Tibial nerve (tissue), 4 donors: ENCODE results near the gene ANKRD31. TPM values are rescaled to one million over a fixed set of nuclear protein-coding genes. Genes with fewer than 3 reads are reported as not detected.
"Not testable (repeated sequence)": the region's sequence is repeated elsewhere in the genome, so short reads cannot be mapped to it uniquely, and the experiment has no call there.

ENCODE experiments used
- DNase-seq, 2 donors: peaks; one replicate each; pipeline ENCODE4 v3.0.0-alpha.2; 2019; ENCODE audit warnings: low spot score in 2 of 2
- H3K27ac ChIP-seq, 4 donors: fragments of 200-600 bp; sonication (generic) in 3 of 4; one replicate each; pipeline ENCODE4 v1.5.1; 2017 to 2019; ENCODE audit warnings: mild to moderate bottlenecking in 1 of 4
- H3K27me3 ChIP-seq, 2 donors: fragments of 200-600 bp; sonication (generic) in 1 of 2; one replicate each; pipeline versions ENCODE4 v1.5.1 to v1.6.0; 2017 to 2019
- H3K36me3 ChIP-seq, 3 donors: fragments of 200-600 bp; sonication (generic); one replicate each; pipeline ENCODE4 v1.5.1; 2018 to 2019
- H3K4me1 ChIP-seq, 4 donors: fragments of 200-600 bp; sonication (generic) in 3 of 4; one replicate each; pipeline ENCODE4 v1.5.1; 2017 to 2019
- H3K4me3 ChIP-seq, 4 donors: fragments of 200-600 bp; sonication (generic) in 3 of 4; one replicate each; pipeline ENCODE4 v1.5.1; 2017 to 2019; ENCODE audit warnings: mild to moderate bottlenecking in 1 of 4, moderate library complexity in 1 of 4
- H3K9me3 ChIP-seq, 4 donors: fragments of 200-600 bp; sonication (generic) in 3 of 4; one replicate each; pipeline ENCODE4 v1.5.1; 2017 to 2019
- CTCF ChIP-seq, 5 experiments: fragments of 200-600 bp in 3 of 5; fragments of 450-650 bp in 2 of 5; sonication (generic) in 3 of 5; IDR thresholded peaks; one replicate each; pipeline ENCODE4 v1.5.1; 2016 to 2019; ENCODE audit warnings: antibody characterized with exemption in 5 of 5, mild to moderate bottlenecking in 3 of 5, moderate library complexity in 2 of 5
- EP300 ChIP-seq, 2 donors: sonication (generic); formaldehyde crosslinking; IDR thresholded peaks; one replicate each; pipeline ENCODE4 v1.6.1; 2017; ENCODE audit warnings: antibody characterized with exemption in 2 of 2, mild to moderate bottlenecking in 1 of 2
- POLR2A ChIP-seq, 2 donors: fragments of 450-650 bp; IDR thresholded peaks; one replicate each; pipeline ENCODE4 v1.6.1; 2017; ENCODE audit warnings: antibody characterized with exemption in 2 of 2, mild to moderate bottlenecking in 2 of 2, moderate library complexity in 2 of 2
- WGBS, 2 donors: methylation state at CpG; one replicate each; pipeline ENCODE4 v1.1.5; 2018; 5-methylcytosine and 5-hydroxymethylcytosine counted together
- total RNA-seq, 4 donors: library from RNA; depleted of rRNA; stranded (reverse); fragments of >200 nt; gene quantifications; one replicate each; pipeline ENCODE4 v1.1.0, GENCODE V29; 2016

Gene ANKRD31
- total RNA-seq, 4 donors from 2014 or later: 0.21 to 1.5 (median 0.35) TPM

- H3K36me3 ChIP-seq: no peaks in the 10 kb centered on the region
- H3K4me1 ChIP-seq: no peaks in the 10 kb centered on the region
- no peak overlapping the region for H3K4me3 ChIP-seq
- no peaks in the 10 kb centered on the region for H3K9me3 ChIP-seq
- no peaks in the 10 kb centered on the region for H3K27me3 ChIP-seq
- no peak for TF ChIP-seq CTCF (IDR thresholded peaks at IDR 0.05)
- WGBS, 2 donors: 78 to 86% methylated on average over 6 of the region's 6 CpGs
- no peak overlapping the region for H3K27ac ChIP-seq
- DNase-seq: no peak
Observed at GRCh38 chr5:75192804-75193203, 43.9 kb downstream of the ANKRD31 start.

GRCh38 chr5:75192264-75192663, 44.4 kb downstream of the ANKRD31 start:
- Histone ChIP-seq H3K27ac (no peak overlapping the region), H3K36me3 (no peaks in the 10 kb centered on the region)
- TF ChIP-seq CTCF (IDR thresholded peaks at IDR 0.05) (no peak), POLR2A (IDR thresholded peaks at IDR 0.05) (no peak), EP300 (IDR thresholded peaks at IDR 0.05) (no peak)

GRCh38 chr5:75190227-75190626, 46.5 kb downstream of the ANKRD31 start:
- no peak for DNase-seq
- H3K9me3 ChIP-seq: no peaks in the 10 kb centered on the region
- H3K4me1 ChIP-seq: no peaks in the 10 kb centered on the region
- no peak overlapping the region for H3K4me3 ChIP-seq
- no peaks in the 10 kb centered on the region for H3K27me3 ChIP-seq
- H3K36me3 ChIP-seq: no peaks in the 10 kb centered on the region
- TF ChIP-seq EP300 (IDR thresholded peaks at IDR 0.05) (no peak), POLR2A (IDR thresholded peaks at IDR 0.05) (no peak), CTCF (IDR thresholded peaks at IDR 0.05) (no peak)
- WGBS, 2 donors: 93% methylated on average over 3 of the region's 3 CpGs
- H3K27ac ChIP-seq: no peak overlapping the region

More at GRCh38 chr5:75192264-75192663, 44.4 kb downstream of the ANKRD31 start:
- Histone ChIP-seq H3K27me3 (no peaks in the 10 kb centered on the region), H3K4me1 (no peaks in the 10 kb centered on the region), H3K4me3 (no peak overlapping the region), H3K9me3 (no peaks in the 10 kb centered on the region)
- no peak for DNase-seq

GRCh38 chr5:75189353-75189752, 47.3 kb downstream of the ANKRD31 start:
- no peak overlapping the region for H3K27ac ChIP-seq
- no peaks in the 10 kb centered on the region for H3K9me3 ChIP-seq
- no peaks in the 10 kb centered on the region for H3K27me3 ChIP-seq
- TF ChIP-seq CTCF (IDR thresholded peaks at IDR 0.05): no peak
- TF ChIP-seq EP300 (IDR thresholded peaks at IDR 0.05): no peak
- TF ChIP-seq POLR2A (IDR thresholded peaks at IDR 0.05): no peak
- DNase-seq: no peak
- WGBS, 2 donors: 44 to 54% methylated on average over 2 of the region's 2 CpGs
- no peaks in the 10 kb centered on the region for H3K36me3 ChIP-seq
- no peaks in the 10 kb centered on the region for H3K4me1 ChIP-seq
- no peak overlapping the region for H3K4me3 ChIP-seq

GRCh38 chr5:75185763-75186162, 50.9 kb downstream of the ANKRD31 start:
- no peak for TF ChIP-seq EP300 (IDR thresholded peaks at IDR 0.05)
- no peak for TF ChIP-seq CTCF (IDR thresholded peaks at IDR 0.05)
- no peak for TF ChIP-seq POLR2A (IDR thresholded peaks at IDR 0.05)
- H3K9me3 ChIP-seq: no peaks in the 10 kb centered on the region
- no peaks in the 10 kb centered on the region for H3K36me3 ChIP-seq
- 73 to 78% methylated on average over 1 of the region's 1 CpG for WGBS, 2 donors
- DNase-seq: no peak
- H3K27ac ChIP-seq: no peak overlapping the region
- H3K4me1 ChIP-seq: no peaks in the 10 kb centered on the region
- no peaks in the 10 kb centered on the region for H3K27me3 ChIP-seq
- no peak overlapping the region for H3K4me3 ChIP-seq

GRCh38 chr5:75176009-75176408, 60.7 kb downstream of the ANKRD31 start:
- WGBS, 2 donors: 94 to 96% methylated on average over 7 of the region's 7 CpGs
- H3K27ac ChIP-seq, H3K27me3 ChIP-seq, DNase-seq, H3K4me1 ChIP-seq, H3K4me3 ChIP-seq: not testable (repeated sequence)
- Histone ChIP-seq H3K9me3 (peaks cover 0 to 44% (median 0%) of the 10 kb centered on the region in 4 donors), H3K36me3 (peaks cover 0 to 12% (median 0%) of the 10 kb centered on the region in 3 donors)

GRCh38 chr5:75174872-75175271, 61.8 kb downstream of the ANKRD31 start:
- 95 to 99% methylated on average over 4 of the region's 4 CpGs for WGBS, 2 donors
- H3K36me3 ChIP-seq: peaks cover 0 to 12% (median 0%) of the 10 kb centered on the region in 3 donors
- not testable (repeated sequence) for H3K27ac ChIP-seq, DNase-seq, H3K4me3 ChIP-seq, H3K27me3 ChIP-seq, H3K4me1 ChIP-seq
- peaks cover 0 to 40% (median 0%) of the 10 kb centered on the region in 4 donors for H3K9me3 ChIP-seq
